NOMO-1 (cell line): ENCODE data around the gene ZNF330.
"Not testable (repeated sequence)": the region's sequence is repeated elsewhere in the genome, so short reads cannot be mapped to it uniquely, and the experiment has no call there.

Experiments used
- DNase-seq, 2 experiments: peaks; one replicate each; lab custom pipeline; 2025; ENCODE audit not compliant: unreplicated experiment in 2 of 2; lab: John Stamatoyannopoulos, UW

Gene ZNF330

DNA sequence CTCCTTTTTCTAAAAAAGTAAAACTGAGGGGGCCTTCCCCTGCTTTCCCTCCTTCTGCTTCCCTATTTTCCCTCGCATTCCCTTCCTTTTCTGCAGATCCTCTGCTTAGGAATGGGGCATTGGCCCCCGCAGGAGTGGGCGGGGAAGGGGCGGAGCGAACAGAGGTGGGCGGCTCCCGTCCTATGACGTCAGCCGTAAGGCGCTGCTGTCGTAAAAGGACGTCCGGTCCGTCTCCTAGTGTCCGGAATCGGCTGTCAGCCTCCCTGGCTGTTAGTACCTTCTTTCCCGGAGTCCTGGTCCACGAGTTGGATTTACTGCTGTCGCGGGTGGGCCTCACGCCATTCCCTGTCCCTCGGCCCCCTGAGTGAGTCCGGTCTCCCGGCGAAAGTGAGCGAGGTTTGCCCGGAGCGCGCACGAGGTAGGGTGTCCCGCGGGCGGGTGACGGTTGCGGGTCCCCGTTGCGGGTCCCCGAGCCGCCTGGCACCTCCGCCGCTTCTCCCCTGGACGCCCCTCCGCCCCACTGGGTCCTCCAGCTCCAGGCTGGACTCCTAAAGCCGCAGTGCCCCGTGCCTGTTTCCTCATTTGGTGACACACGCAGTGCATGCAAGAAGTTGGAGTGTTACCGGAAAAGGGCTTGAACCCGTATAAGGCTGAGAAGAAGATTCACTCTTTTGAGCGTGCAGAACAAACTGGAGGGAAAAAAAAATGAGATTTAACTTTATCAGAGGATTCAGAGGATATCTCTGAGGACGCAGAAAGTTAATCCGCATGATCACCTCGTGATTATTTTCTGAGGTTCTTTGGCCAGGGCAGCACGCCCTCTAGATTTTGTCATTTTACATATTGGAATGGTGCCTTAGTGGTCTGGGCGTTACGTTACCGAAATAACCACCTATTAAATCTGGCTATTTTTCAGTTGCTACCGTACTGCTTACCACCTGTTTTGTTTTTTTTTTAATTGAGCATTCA is at the start of gene ZNF330:
ZNF330 (plus strand) TSS at position 205 of the 969 bp plus-strand sequence. CDS start 1,477 bp downstream, outside the sequence.
- peak; percentile 60 to 61 for DNase-seq

DNA sequence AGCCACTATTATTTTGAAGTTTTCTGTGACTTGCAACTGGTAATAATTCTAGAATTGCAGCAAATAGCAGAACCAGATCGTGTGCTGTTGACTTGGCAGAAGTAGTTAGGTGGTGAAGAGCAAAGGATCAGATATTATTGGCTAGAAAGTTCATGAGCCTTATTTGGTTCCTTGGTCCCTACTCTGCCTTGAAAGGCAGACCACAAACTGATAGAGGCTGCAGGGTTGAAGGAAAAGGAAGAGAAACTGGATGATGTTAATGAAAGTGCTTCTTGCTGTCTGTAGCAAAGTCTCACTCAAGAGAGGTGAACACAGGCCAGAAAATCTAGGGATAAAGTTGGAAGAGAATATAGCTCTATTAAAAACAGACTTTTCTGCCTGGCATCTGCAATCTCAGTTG is 46.2 kb upstream of the ZNF330 start:
- DNase-seq, result peak in 1 of 2 experiments; percentile 51

DNA sequence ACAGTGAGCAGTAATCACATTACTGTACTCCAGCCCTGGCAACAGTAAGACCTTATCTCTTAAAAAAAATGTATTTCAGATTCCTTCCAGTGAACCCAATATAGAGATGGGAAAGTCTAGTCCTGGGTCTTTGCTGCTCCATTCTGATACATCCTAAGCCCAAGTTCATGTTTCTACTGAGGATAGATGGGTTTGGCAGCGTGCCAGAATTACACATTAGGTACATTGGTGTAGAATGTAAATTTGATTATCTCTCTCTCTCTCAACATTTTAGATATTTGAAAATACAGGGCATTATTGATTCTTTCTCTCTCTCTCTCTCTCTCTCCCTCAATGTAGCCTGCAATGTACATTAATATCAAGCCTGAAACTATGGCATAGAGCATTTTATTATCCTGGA is 43.5 kb upstream of the ZNF330 start:
- DNase-seq, result no peak

DNA sequence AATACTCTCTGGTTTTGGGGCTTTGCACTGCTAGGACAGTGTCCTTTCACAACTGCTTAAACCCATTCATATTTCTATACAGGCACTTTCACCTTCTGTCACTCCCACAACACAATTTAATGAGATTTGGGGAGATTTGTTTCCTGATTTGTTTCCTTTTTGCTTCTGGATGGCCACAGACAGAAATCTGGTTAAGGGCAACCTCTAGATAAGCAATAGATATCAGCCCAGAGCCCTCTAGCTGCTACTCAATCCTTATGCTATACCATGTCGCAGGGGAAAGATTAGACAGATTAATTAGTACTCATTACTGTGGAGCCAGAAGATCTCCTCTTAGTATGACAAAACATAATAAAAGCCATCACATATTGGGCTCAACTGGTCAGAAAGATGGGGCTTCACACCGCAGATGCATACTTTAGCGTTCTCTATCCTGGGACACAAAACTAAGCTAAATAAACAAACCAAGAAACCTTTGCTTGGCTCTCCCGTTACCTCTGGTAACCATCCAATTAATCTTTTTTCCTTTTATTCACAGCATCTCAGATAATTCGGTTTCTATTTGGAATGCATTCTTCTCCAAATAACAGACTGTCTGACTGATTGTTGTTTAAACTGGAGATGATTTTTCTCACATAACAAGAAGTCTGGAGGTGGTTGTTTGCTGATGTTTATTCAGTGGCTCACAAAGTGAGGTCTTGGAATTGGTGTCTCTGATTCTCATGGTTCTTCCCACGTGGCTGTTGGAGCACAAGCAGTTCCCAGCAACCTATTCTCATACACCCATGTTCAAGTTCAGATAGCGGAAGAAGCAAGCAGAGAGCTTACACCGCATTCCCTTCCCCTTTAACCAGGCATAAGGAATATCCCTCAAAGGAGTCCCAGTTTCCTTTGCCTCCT is 41.0 kb upstream of the ZNF330 start:
- DNase-seq, result no peak

DNA sequence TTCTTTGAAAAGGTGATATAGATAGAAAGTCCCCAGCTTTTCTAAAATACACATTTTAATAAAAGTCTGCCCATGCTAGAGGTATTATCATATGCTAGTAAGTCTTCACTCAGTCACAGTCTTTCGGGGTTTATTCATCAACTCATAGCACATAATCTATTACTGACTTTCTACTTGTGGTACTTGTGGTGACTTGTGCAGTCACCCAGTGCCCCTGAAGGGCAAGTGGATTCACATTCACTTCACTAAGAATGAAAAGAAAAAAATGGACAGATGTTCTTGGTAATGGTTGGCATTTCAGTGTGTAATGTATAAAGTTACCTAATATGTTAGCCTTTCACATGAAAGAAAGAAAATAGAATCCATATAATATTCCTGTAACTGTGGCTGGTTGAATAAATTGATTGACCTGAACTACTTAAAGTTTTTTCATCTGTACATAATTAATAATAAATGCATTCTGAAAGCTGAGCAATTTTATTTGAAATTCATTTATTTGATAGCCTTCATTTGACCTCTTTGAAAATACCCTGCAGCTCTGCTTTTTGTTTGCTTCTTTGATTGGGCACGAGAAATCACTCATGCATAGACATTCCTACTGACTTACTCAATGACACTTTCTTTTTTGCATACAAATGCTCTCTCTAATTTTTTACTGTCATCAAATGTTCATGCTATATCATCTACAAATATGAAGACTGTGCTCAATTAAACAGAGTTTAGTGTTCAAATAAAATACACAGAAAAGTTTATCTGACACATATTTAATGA is 39.5 kb upstream of the ZNF330 start:
- DNase-seq, result no peak

DNA sequence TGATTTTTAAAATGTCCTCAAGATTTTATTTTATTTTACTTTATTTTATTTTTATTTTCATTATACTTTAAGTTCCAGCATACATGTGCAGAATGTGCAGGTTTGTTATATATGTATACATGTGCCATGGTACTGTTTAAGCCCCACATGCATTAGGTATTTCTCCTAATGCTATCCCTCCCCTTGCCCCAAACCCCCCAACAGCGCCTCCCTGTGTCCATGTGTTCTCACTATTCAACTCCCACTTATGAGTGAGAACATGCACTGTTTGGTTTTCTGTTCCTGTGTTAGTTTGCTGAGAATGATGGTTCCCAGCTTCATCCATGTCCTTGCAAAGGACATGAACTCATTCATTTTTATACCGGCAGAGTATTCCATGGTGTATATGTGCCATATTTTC is 37.2 kb upstream of the ZNF330 start:
- not testable (repeated sequence) for DNase-seq

DNA sequence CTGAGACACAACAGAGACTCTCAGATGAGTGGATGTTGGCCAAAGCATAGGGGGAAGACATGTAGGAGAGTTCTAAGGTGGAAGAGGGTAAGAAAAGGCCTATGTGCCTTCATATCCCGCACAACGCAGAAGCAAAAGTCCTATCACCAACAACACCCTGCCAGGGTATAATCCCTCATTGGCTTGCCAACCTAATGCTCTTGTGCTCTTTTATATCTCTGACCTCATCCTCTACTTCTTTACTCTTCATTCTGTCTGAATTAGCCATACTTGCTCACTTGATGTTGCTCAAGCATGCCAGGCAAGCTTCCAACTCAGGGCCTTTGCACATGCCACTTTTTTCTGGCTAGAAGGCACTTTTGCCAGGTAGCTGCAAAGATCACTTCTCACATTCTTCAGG is 28.1 kb upstream of the ZNF330 start:
- no peak for DNase-seq

DNA sequence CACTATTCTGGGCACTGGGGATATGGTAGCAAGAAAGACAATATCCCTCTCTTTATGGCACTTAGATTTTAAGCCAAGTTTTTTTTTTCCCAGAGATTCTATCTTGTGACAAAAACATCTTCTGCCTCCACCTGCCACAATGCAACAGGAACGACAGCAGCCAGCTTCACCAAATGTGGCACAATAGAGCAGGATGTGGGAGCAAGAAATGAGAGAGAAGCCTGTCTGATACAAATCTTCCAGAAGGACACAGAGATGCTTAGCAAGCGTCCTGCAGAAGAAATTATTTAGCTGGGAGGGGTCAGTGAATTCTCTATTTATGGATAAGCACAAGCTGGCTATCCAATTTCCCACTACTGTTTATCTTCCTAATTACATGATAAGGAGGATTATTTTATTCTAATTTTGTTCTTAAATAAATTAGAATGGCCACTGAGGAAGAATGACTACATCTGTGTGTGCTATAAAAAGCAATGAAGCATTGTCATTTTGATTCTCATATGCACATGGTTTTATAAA is 27.1 kb upstream of the ZNF330 start:
- no peak for DNase-seq

DNA sequence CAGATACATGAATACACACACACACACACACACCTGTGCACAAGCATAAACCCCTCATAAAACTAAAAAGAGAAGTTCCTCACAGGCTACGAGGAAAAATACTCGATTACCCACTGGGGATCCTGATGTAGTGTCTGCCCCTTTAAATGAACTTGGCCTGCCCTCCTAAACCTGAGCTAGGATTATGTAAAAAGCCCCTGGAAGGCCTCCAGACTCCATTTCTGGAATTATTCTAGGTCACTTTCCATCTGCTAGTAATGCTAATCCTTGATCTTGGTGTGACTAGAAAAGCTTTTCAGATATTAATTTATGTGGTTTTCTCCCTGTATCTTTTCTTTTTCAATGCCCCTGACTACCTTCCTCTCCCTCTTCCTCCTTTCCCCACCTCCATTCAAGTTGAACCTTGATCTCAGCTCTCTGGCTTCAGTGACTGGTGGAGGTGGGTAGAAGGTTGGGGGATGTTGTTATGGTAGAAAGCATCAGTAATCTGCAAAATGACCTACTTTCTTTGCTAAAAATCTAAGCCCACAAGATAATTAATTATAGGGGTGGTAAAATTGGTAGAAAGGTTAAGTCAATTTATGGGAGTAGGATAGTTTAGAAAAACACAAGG is 25.5 kb upstream of the ZNF330 start:
- no peak for DNase-seq

DNA sequence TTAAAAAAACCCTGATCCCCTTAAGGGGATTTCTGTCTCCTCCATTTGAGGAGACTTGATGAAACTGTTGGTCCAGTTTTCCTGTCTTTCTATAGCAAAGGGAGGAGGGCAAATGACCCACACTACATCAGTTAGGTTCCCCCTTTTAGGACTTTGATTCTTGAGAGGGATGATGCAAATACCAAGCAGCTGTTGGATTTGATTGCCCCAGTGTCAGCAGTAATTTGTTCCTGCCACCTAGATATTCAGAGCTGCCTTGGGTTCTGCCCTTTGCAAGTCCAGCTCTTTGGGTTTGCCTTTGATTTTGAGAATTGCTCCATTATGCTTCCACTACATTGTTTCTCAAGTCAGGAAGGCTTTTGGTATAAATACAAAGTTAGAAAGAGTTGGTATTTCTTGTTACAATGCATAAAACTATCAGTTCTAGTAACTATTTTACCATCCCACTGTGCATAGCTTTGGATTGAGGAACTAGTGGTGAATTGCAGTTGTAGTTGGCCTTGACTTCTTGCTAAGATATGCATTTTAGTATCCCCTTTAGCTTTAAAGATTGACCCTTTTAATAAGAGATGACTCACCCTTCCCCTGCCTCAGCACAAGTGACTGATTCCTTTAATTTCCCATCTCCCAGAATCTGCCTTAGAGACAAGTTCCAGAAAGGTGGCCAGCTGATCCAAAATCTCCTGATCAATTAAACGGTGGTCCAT is 24.3 kb upstream of the ZNF330 start:
- no peak for DNase-seq

DNA sequence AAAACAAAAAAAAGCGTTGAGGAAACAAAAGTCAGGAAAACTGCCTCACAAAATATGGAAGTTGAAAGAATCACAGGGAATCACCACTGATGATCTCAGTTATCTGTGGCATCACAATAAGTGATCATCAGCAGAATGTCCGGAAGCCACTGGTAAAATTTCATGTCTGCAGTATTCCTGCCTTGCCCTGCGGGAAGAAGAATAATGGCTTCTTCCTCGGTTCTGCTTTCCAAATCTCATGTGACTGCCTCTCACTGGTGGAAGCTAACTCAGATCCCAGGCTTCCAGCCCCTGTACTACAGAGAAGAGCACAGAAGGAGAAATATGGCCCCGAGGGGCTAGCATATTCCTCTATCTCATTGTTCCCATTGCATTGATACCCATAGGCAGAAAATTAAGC is 12.7 kb upstream of the ZNF330 start:
- no peak for DNase-seq

DNA sequence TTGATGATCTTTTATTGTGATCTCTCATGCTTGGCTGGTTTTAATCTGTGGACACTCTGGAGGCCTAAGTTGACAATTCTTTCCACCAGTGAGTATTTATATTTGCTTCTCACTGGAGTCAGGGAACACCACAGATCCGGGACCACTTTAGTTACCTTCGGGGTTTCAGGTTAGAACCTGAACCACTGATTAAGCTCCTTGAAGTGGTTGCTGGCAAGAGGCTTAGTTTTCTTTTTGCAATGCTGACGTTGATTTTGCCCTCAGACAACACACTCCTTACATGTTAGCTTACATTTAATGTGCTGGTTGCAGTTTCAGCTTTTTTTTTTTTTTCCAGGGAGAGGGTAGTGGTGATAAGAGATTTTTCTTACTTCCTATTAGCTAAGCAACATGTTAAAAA is 10.5 kb upstream of the ZNF330 start:
- no peak for DNase-seq

DNA sequence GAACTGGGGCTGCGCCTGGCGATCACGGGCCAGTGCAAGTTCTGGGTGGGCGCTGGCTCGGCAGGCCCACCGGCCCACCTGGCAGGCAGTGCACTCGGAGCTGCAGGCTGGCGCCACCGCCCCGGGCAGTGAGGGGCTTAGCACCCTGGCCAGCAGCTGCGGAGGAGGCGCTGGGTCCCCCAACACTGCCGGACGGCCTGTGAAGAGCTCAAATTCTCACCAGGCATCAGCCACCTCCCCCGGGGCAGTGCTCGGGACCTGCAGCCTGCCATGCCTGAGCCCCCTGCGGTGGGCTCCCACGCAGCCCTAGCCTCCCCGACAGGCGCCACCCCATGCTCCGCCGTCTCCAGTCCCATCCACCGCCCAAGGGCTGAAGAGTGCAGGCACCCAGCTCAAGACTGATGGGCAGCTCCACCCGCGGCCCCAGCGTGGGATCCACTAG is 7.1 kb upstream of the ZNF330 start:
- DNase-seq, result no peak

DNA sequence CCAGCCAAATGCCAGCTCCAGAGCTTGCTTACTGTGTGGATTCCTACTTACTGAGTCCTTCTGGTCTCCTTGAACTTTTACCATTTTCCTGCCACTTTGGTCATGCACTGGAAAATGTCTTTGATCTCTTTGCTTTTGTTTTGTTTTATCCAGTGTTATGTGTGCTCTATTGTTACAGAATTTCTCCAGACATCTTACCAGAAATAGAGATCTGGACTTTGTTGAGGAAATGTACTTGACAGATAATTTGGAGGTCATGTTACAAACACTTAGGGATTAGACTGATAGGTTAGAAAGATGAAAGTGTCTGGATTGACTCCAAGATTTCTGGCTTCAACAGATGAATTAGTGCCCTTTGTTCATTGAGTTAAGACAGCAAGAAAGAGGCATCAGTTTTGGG is 5.7 kb upstream of the ZNF330 start:
- no peak for DNase-seq

DNA sequence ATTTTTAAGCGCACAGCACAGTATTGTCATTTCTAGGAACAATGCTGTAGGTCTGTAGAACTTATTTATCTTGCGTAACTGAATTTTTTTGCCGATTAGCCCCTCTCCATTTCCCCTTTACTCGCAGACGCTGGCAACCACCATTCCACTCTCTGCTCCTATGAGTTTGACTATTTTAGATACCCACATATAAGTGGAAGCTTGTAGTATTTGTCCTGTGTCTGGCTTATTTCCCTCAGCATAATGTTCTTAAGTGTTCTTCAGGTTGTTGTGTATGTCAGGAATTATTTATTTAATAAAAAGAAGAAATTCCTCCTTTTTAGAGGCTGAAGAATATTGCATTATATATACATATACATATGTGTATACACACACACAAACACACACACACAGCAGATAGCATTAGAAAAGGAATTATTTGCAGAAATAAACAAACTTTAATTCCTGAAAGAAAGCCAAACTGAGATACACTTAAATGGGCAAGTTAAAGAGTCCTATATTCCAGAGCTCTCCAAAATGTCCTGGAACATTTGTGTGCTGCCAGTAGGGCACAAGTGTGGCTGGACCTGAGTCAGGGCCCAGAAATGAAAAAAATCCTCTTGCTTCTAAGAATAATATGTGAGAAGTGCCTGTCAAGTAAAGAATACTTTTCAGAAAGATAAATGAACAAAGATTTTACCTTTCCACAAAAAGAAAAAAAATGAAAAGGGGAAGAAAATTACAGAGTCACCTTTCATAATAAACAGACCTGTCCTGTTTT is 4.5 kb upstream of the ZNF330 start:
- DNase-seq, result no peak

DNA sequence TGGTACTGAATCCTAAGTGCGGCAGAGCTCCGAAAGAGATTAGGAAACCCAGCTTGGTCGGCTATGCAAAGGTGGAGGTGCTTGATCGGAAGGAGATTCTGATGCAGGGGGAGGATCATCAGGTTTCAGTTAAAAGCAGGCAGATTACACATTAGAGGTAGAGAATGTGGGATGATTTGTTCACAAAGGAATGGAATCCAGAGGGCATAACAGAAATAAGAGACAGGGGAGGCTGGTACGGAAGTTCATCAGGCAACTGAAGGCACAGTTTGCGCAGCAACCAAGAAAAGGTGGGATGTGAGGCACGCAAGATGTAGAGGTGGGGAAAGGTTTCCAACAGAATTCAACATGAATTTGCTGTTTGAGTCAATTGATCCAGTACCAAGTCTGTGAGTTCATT is 424 bp upstream of the ZNF330 start:
- no peak for DNase-seq

DNA sequence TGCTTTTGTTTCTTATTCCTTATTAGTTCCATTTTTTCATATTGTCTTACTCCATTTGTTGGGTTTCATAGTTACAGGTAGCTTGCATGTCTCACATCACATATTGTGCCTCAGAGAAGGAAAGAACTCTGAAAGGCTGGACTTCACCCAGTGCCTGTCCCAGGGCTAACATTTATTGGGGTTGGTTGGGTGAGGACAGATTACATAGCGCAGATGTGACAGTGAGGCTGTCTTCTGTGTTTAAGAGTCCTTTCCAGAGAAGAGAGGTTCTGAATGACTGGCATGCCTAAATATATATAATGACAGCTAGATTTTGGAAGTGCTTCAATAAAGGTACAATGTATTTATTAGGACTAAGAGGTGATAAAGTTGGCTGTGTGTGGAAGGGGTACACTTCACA is 2.7 kb downstream of the ZNF330 start:
- no peak for DNase-seq

DNA sequence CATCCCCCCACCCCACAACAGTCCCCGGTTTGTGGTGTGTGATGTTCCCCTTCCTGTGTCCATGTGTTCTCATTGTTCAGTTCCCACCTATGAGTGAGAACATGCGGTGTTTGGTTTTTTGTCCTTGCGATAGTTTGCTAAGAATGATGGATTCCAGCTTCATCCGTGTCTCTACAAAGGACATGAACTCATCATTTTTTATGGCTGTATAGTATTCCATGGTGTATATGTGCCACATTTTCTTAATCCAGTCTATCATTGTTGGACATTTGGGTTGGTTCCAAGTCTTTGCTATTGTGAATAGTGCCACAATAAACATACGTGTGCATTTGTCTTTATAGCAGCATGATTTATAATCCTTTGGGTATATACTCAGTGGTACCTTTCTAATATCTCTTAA is 6.6 kb downstream of the ZNF330 start:
- not testable (repeated sequence) for DNase-seq
